GDM1 (cell line): ENCODE data around the gene METTL21C.

Source experiments
- DNase-seq: peaks from one replicate; lab custom pipeline; 2025; lab: John Stamatoyannopoulos, UW

The METTL21C gene

DNA sequence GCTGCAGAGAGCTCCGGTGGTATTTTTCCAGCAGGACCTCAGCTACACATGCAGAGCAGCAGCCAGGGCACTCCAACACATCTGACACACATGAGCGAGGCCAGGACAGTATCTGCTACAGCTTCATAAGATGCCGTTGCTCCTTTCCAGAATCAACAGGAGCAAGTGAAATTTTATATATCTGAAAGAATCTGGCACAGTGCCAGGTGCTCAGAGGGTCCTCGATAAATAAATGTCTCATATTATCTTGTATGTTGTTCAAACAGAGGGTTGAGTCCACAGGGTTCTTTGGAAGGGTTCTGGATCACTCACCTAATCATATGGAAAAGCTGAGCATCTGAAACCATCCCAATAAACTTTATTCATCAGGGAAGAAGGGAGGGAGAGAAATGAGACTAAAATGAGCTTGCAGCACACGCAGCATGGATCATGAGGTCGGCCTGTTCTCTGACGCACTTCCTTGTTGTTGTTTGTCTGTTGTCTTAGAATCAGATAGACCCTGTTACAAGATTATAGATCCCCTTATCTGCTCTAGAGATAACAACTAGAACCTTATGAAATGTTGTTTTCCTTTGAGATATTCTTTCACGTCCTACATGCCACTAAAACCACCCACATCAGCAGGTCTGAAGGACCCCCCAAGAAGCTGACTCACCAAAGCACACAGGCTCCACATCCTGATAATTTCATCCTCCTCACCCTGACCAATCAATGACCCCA lies 3.2 kb upstream of the METTL21C start:
- no peak for DNase-seq

GRCh38 chr13:102697264-102697663 lies 2.4 kb upstream of the METTL21C start:
- no peak for DNase-seq

DNA sequence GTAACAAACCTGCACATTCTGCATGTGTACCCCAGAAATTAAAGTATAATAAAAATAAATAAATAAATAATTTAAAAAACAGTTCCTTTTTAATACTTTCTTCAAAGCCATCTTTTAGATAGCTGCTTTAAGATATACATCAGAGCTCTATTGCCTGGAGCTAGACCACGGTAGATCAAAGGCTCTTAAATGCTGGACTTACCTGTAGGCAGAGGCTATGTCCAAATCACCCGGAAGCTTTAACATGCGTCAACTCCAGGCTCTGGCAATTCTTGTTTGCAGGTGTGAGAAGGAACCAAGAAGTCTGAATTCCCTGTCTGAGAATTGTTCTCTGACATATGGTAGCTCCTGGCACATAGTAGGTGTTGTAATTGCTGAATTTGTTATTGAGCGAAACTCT lies 1.6 kb upstream of the METTL21C start:
- DNase-seq: no peak

DNA sequence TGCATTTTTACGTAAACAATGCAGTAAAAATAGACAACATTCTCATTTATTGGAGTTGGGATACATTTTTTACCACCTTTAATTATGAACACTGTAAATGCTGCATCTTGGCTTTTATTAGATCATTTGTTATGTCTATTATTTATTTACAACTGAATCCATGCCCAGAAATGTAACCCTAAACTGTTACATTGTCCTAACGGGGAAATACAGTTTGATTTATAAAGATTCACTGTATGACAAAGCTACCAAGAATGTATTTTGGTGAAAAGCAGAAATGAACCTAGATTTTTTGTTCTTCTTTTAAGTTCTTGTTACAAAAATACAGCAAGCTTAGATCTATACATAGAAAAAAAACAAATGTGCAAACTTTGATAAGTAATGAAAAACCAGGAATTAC lies 1.1 kb downstream of the METTL21C start:
- DNase-seq: no peak

DNA sequence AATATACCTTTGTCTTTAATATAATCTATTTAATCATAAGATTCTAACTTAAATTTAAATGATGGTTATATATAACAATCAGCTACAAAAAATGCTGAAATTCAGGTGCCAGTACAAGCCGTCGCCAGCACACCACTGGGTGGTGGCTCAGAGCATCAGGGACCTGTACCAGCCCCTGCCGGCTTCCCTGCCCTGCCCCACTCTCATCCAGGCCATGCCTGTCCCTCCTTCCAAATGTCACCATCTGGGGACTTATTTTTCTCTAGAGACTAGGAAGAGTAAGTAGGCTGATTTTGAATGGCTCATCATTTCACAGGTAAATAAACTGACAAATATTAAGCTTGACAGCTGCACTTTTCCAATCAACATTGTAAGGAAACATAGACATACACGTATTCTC lies 1.6 kb downstream of the METTL21C start:
- DNase-seq: no peak

GRCh38 chr13:102692491-102692826 lies 2.4 kb downstream of the METTL21C start:
- DNase-seq: no peak

DNA sequence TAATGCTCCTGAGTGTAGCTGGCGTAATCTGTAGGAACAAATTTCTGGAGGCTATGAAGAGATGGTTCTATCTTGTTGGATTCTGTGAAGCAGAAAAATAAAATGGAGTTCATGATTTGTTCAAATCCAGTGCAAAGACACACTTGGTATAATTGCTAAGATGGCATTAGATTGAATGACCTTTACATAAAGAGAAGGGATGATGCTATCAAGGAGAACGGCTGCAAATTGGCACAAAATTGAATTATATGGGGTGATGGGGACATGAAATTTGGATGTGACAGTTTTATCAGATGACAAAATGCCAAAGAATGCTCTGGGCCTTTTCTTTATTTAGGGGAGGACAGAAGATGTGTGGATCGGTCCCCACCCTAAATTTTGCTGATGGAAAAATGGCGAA lies 4.0 kb downstream of the METTL21C start:
- DNase-seq: no peak

DNA sequence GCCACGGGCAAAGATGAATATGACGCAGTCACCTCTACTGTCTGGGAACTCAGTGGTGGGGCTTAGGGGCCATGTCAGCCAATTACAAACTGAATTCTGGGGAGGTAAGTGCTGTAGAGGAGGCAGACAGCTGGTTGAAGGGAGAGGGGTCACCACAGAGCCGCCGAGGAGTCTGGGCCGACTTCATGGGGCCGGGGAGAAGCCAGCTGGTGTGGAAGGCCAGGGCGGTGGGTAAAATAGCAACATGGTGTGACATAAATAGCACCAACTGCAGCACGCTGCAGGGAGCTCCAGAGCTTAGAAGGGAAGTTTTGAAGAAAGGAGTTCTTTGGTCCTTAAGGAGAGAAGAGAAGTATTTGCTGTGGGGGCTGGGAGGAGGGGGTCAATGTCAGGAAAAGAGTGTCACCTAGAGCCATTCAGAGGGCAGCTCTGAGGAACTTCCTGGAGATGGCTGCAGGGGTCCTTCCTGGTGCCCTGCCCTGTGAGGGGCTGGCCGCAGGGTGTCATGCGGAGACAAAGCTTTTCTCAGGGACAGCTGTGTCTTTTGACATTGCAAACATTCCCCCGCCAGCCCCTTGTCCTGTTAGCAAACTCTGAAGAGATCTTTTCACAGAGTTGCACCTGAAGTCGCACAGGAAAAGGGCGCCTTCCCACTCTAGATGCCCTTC lies 6.4 kb downstream of the METTL21C start:
- no peak for DNase-seq

DNA sequence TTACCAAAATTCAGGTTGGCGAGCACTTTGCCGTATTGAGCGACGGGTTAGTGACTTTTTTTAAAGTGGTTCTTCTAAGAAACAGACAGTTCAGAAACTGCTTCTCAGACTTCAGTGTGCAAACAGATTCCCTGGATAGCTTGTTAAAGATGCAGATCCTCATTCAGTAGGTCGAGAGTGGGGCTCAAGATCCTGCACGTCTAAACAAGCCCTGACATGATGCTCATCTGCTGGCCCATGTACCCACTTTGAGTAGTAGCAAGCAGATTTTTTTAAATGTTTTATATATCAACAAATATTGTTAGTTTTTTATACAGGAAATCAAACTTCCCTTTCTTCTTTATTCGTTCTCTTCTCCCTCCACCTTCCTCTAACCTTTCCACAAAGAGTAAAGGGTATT lies 7.3 kb downstream of the METTL21C start:
- DNase-seq: no peak

DNA sequence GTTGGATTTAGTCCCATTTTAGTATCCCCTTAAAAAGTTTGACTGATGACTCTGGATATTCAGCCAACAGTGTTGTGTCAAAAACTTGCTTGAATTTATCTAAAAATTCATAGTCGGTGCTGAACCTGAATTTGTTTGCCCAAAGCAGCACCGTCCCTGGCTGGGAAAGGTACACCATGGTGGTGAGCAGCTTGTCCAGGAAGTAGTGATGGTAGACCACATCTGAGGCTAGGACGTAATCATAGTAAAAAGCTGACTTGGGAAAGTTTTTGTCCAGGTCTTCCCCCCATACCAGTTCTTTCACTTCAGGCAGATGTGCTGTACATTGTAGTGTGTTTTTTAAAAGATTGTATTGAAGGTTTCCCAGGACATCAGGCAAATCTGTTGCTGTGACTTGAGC lies 8.8 kb downstream of the METTL21C start:
- DNase-seq: no peak

DNA sequence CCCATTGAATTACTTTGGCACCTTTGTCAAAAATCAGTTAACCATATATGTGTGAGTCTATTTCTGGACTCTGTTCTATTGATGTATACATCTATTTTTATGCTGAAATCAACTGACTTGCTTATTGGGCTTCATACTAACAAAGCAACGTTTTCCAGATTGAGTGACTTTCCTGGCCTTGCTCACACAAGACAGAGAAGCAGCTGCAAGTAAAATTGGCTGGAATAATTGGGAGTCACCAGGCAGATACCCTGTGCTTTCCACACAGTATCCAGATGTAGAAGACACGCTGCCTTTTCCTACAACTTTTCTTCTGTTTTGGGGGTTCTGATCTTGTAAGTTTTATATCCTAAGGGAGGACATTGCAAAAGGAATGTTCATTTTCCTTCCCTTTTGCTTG lies 11.2 kb downstream of the METTL21C start:
- DNase-seq: no peak

GRCh38 chr13:102682727-102683126 lies 12.1 kb downstream of the METTL21C start:
- no peak for DNase-seq

DNA sequence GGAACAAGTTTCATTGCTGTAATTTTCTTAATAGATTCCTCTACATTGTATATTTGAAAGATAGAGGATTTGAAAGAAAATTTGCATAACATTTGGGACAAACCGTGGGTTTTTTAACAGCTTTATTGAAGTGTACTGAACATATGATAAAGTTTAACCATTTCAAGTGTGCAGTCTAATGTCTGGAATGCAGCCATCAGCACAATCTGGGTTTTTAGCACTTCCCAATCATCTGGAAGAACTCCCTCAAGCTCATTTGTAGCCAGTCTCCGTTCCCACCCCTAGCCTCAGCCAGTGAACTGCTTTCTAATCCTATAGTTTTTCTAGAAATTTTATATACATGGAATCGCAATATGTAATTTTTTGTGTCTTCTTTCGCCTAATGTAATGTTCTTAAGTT lies 12.6 kb downstream of the METTL21C start:
- no peak for DNase-seq

- DNase-seq: peak; percentile 44
Observed at GRCh38 chr13:102680842-102681740, 13.8 kb downstream of the METTL21C start.

DNA sequence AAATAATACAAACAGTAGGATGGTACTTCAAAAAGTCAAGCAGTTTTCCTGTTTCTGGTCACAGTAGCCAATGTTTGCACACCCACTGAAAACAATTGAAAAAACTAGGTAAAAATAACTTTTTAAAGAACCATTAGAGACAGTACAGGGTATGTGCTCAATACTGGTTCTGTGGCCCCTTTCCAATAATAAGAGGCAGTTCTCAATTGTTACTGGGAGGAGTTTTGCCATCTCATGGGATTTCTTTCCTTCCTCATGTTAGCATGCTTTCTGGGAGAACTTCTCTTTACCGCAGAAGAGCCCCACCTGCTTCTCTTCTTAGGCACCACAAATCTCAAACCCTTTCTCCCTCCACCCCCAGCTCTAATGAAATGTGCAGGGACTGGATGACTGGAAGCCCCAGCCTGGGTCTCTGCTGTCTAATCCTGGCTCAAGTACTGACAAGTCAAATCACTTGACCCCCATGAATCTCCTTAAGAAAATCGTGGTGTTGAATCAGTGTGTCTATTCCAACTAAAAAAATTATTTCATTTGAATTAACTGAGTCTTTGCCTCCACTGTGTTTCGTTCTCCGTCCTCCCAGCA lies 14.6 kb downstream of the METTL21C start:
- no peak for DNase-seq

GRCh38 chr13:102679449-102680132 lies 15.3 kb downstream of the METTL21C start:
- DNase-seq: no peak

DNA sequence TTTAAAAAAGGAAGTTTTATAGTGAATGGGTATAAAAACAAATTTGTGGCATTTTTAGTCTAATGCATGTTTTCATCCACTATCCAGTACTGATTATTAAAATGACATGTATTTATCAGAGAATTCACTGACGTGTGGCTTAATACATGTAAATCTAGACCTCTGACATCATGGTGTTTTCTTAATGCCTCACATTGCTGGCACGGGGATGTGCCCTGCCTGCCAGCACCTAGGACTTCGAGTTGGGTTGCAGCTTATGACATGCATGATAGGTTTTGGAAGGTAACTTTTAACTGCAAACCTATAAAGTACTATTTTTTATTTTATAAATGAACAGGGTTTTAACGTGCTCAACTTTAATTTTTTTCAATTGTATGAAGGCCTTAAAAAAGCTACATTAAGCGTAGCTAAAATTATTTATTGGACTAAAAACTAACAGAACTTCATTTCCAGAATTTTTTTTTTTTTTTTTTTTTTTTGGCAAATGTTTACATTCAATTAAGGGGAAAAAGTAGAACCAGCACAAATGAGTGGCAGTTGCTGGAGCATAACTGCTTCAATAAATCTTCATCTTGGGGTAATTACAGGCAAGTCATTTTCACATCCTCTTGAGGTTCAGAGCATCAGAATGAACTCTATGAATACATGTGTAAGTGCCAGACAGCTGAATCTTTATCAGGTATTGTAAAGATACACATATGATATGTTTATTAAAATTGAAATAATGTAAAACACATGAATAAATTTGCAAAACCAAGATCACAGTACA lies 16.3 kb downstream of the METTL21C start:
- DNase-seq: no peak

DNA sequence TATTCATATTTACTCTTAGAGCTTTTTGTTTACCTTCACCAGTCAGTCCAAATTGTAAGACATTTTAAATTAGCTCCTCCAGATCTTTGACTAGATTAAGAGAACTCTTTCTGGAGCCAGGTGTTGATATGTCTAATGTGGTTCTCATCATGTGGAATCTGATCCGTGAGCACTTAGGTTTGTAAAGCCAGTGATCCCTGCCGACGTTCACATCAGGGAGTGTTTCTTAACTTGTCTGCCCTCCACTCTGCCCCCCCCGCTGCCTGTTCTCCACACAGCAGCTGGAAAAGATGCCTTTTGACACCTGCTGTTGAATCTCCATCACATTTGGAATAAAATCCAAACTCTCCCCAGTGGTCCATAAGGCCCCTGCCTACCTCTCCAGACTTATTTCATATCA lies 17.7 kb downstream of the METTL21C start:
- no peak for DNase-seq

DNA sequence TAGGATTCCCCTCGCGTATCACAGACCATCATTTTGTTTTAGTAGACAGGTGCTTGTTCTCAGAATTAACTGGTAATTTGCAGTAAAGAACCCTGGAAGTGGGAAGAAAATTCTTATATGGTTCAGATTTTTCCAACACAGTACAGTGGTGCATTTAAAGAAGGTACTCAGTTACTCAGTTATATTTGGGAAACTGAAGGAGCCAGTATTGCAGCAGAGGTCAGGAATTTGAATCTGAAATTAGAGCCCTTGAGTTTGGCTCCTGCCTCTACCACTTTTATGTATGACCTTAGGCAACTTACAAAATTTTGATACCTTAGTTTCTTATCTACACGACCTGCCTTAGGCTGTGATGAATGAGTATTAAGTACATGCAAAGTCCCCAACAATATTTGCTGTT lies 19.7 kb downstream of the METTL21C start:
- no peak for DNase-seq

- DNase-seq: no peak
Observed at GRCh38 chr13:102670130-102670529, 24.7 kb downstream of the METTL21C start.

GRCh38 chr13:102667911-102668310 lies 26.9 kb downstream of the METTL21C start:
- no peak for DNase-seq
